HEK293T (cell line): ENCODE data around the gene ASCL1.

Experiments used
- SP1 ChIP-seq: fragments of 450-650 bp; IDR thresholded peaks from 2 replicates; pipeline ENCODE4 v1.6.1; 2017
- SUZ12 ChIP-seq: fragments of 450-650 bp; IDR thresholded peaks from 2 replicates; pipeline ENCODE4 v1.6.1; 2016; ENCODE audit warnings: mild to moderate bottlenecking

- TF ChIP-seq SP1, result no peak
- no peak for TF ChIP-seq SUZ12
These were observed 46.2 kb upstream of the ASCL1 start for GRCh38 chr12:102911320-102911719.
